Hepatocyte (in vitro differentiated cells): ENCODE data around the gene ALG2.

Source experiments
- EZH2 ChIP-seq: fragments of 200-600 bp; sonication (generic); IDR thresholded peaks from 2 replicates; pipeline ENCODE4 v1.6.1; 2016; ENCODE audit warnings: antibody characterized with exemption, mild to moderate bottlenecking, borderline replicate concordance
- EZH2phosphoT487 ChIP-seq: fragments of 200-600 bp; sonication (generic); IDR thresholded peaks from one replicate; pipeline ENCODE4 v1.6.1; 2018; ENCODE audit warnings: antibody characterized with exemption, mild to moderate bottlenecking, low read depth, moderate library complexity; ENCODE audit not compliant: unreplicated experiment, severe bottlenecking
- TF ChIP-seq, protein P1 (sequence below): fragments of 200-600 bp; sonication (generic); IDR thresholded peaks from 2 replicates; pipeline ENCODE4 v1.5.1; 2016; ENCODE audit warnings: antibody characterized with exemption, mild to moderate bottlenecking; ENCODE audit not compliant: poor library complexity

DNA sequence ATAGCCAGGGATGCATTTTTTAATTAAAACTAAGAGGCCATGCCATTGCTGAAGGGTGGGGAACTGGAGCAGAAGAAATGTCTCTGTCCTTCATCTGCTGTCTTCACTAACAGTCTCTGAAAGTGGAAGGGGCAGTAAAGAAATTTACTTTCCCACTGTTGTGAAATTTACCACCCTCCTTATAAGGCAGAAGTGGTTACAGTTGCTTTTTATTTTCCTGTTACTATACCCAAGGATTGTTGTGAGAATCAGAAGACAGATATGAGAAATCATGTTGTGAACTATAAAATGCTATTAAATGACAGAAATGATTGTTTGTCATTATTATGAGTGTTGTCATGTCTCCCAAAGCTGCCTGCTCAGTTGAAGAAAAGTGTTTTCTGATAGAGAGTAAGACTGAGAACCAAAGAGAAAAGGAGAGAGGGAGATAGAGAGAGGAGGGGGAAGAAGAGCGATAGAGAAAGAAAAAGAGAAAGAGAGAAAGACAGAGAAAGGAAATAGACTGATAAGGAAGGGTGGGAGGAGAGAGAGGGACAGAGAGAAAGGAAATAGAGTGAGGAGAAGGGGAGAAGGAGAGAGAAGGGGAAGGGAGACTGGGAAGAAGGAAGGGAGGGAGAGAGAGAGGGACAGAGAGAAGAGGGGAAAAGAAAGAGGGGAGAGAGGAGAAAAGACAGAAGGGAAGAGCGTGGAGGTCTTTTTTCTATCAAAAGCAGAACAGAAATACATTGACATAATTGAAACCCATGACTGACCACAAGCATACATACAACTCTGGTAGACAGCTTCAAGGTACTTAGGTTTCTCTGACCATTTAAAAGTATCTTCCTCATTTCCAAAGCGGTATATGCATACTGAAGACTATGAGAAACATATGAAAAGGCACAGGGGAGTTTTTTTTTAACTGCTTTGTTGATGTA, 22.9 kb upstream of the ALG2 start:
- TF ChIP-seq, protein P1, sequence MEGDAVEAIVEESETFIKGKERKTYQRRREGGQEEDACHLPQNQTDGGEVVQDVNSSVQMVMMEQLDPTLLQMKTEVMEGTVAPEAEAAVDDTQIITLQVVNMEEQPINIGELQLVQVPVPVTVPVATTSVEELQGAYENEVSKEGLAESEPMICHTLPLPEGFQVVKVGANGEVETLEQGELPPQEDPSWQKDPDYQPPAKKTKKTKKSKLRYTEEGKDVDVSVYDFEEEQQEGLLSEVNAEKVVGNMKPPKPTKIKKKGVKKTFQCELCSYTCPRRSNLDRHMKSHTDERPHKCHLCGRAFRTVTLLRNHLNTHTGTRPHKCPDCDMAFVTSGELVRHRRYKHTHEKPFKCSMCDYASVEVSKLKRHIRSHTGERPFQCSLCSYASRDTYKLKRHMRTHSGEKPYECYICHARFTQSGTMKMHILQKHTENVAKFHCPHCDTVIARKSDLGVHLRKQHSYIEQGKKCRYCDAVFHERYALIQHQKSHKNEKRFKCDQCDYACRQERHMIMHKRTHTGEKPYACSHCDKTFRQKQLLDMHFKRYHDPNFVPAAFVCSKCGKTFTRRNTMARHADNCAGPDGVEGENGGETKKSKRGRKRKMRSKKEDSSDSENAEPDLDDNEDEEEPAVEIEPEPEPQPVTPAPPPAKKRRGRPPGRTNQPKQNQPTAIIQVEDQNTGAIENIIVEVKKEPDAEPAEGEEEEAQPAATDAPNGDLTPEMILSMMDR: no peak
- TF ChIP-seq EZH2 (no peak), EZH2phosphoT487 (no peak)
